CD14-positive monocyte (primary cell): Measurements from ENCODE around the gene CHD3. TPM values are rescaled to one million over a fixed set of nuclear protein-coding genes. Genes with fewer than 3 reads are reported as not detected.

ENCODE experiments used
- DNase-seq, 3 donors: peaks; one replicate each; pipeline ENCODE4 v3.0.0-alpha.2; 2011 to 2022
- H2AFZ ChIP-seq: 2 replicates; pipeline ENCODE4 v1.6.0; 2012; ENCODE audit warnings: mild to moderate bottlenecking, low read depth, low read length, inconsistent platforms; ENCODE audit not compliant: insufficient read depth, poor library complexity, severe bottlenecking
- H3K27ac ChIP-seq, 2 donors: 1 replicate in 1 of 2; 2 replicates in 1 of 2; pipeline ENCODE4 v1.5.1; 2012 to 2013; ENCODE audit warnings: low read length in 2 of 2, control low read depth in 1 of 2, inconsistent platforms in 1 of 2, low read depth in 1 of 2, mild to moderate bottlenecking in 1 of 2
- H3K27me3 ChIP-seq, 2 donors: one replicate each; pipeline versions ENCODE4 v1.6.0 to v1.6.1; 2011 to 2013; ENCODE audit warnings: low read length in 2 of 2; ENCODE audit not compliant: control insufficient read depth in 2 of 2, insufficient read depth in 2 of 2
- H3K36me3 ChIP-seq, 2 donors: replicated peaks in 1 of 2; 1 replicate in 1 of 2; 2 replicates in 1 of 2; pipeline versions ENCODE4 v1.5.1 to v1.6.1; 2012 to 2013; ENCODE audit warnings: low read length in 2 of 2, control low read depth in 1 of 2, inconsistent platforms in 1 of 2, mild to moderate bottlenecking in 1 of 2; ENCODE audit not compliant: insufficient read depth in 2 of 2, control insufficient read depth in 1 of 2
- H3K4me1 ChIP-seq, 2 donors: 1 replicate in 1 of 2; 2 replicates in 1 of 2; pipeline versions ENCODE4 v1.5.1 to v1.6.1; 2012 to 2013; ENCODE audit warnings: low read length in 2 of 2, control low read depth in 1 of 2, inconsistent platforms in 1 of 2, mild to moderate bottlenecking in 1 of 2, moderate library complexity in 1 of 2; ENCODE audit not compliant: insufficient read depth in 2 of 2, control insufficient read depth in 1 of 2
- H3K4me2 ChIP-seq: replicated peaks from 2 replicates; pipeline ENCODE3; 2012; ENCODE audit warnings: low read length, moderate library complexity, mild to moderate bottlenecking; ENCODE audit not compliant: poor library complexity, severe bottlenecking; ENCODE audit errors: extremely low read depth
- H3K4me3 ChIP-seq, 3 experiments: fragments of 200-600 bp in 1 of 3; sonication (generic) in 1 of 3; replicated peaks in 1 of 3; 1 replicate in 2 of 3; 2 replicates in 1 of 3; pipeline ENCODE4 v1.5.1; 2011 to 2013; ENCODE audit warnings: low read length in 3 of 3, mild to moderate bottlenecking in 3 of 3, control low read depth in 2 of 3, low read depth in 2 of 3, inconsistent platforms in 1 of 3, moderate library complexity in 1 of 3
- H3K79me2 ChIP-seq: 2 replicates; pipeline ENCODE4 v1.6.0; 2012; ENCODE audit warnings: mild to moderate bottlenecking, control low read depth, inconsistent platforms, low read length, moderate library complexity; ENCODE audit not compliant: insufficient read depth
- H3K9ac ChIP-seq: 2 replicates; pipeline ENCODE4 v1.6.0; 2017; ENCODE audit warnings: low read length, mild to moderate bottlenecking; ENCODE audit not compliant: insufficient read depth, poor library complexity, severe bottlenecking
- H3K9me3 ChIP-seq, 2 donors: replicated peaks in 1 of 2; 1 replicate in 1 of 2; 2 replicates in 1 of 2; pipeline versions ENCODE4 v1.5.1 to v1.6.1; 2012 to 2013; ENCODE audit warnings: low read length in 2 of 2, control low read depth in 1 of 2; ENCODE audit not compliant: control insufficient read depth in 1 of 2, insufficient read depth in 1 of 2
- H4K20me1 ChIP-seq: 2 replicates; pipeline ENCODE4 v1.6.0; 2012; ENCODE audit warnings: mild to moderate bottlenecking, low read length, control low read depth, moderate library complexity; ENCODE audit not compliant: insufficient read depth
- H3K27ac Mint-ChIP-seq, 7 donors: one replicate each; pipeline ENCODE4 v1.8.0; 2020; ENCODE audit warnings: mild to moderate bottlenecking in 7 of 7, mixed read lengths in 7 of 7, moderate library complexity in 6 of 7, inconsistent platforms in 2 of 7
- H3K27me3 Mint-ChIP-seq, 3 donors: one replicate each; pipeline ENCODE4 v1.8.0; 2021 to 2022; ENCODE audit warnings: low read depth in 3 of 3, mild to moderate bottlenecking in 3 of 3, mixed read lengths in 3 of 3, moderate library complexity in 3 of 3, inconsistent platforms in 1 of 3
- H3K36me3 Mint-ChIP-seq, 2 donors: one replicate each; pipeline ENCODE4 v1.8.0; 2020; ENCODE audit warnings: mixed read lengths in 2 of 2, inconsistent platforms in 1 of 2, mild to moderate bottlenecking in 1 of 2
- H3K4me1 Mint-ChIP-seq: one replicate; pipeline ENCODE4 v1.8.0; 2020; ENCODE audit warnings: mild to moderate bottlenecking, mixed read lengths
- H3K4me3 Mint-ChIP-seq, 2 donors: one replicate each; pipeline ENCODE4 v1.8.0; 2020; ENCODE audit warnings: mild to moderate bottlenecking in 2 of 2, mixed read lengths in 2 of 2, moderate library complexity in 1 of 2
- H3K9me3 Mint-ChIP-seq, 7 donors: one replicate each; pipeline ENCODE4 v1.8.0; 2020 to 2022; ENCODE audit warnings: mixed read lengths in 7 of 7, mild to moderate bottlenecking in 6 of 7, moderate library complexity in 6 of 7, inconsistent platforms in 2 of 7
- WGBS: methylation state at CpG from one replicate; pipeline ENCODE4 v1.1.5; 2013; ENCODE audit warnings: missing lambda C conversion rate; ENCODE audit not compliant: insufficient coverage; 5-methylcytosine and 5-hydroxymethylcytosine counted together
- intact Hi-C, 2 donors: fragments of 100-400 bp; cut with micrococcal nuclease; formaldehyde crosslinking; loops; one replicate each; pipeline versions ENCODE4 v1.15.0 to v1.15.1; 2023
- polyA plus RNA-seq, 3 donors: library from polyadenylated mRNA; depleted of rRNA in 1 of 3; unstranded in 2 of 3; stranded (reverse) in 1 of 3; fragments of 300-500 nt in 2 of 3; fragments of >200 nt in 1 of 3; fragmentation: Illumina TruSeq in 2 of 3; gene quantifications; 1 replicate in 2 of 3; 2 replicates in 1 of 3; pipeline ENCODE4 v1.2.3, GENCODE V29; 2012 to 2021
- TF ChIP-seq, protein P1 (sequence below): fragments of 200-600 bp; IDR thresholded peaks from one replicate; pipeline ENCODE4 v1.8.0; 2022; ENCODE audit warnings: antibody characterized with exemption, mild to moderate bottlenecking

CHD3 gene
- polyA plus RNA-seq, 3 donors, result 0.55 to 67.9 (median 0.91) TPM

DNA sequence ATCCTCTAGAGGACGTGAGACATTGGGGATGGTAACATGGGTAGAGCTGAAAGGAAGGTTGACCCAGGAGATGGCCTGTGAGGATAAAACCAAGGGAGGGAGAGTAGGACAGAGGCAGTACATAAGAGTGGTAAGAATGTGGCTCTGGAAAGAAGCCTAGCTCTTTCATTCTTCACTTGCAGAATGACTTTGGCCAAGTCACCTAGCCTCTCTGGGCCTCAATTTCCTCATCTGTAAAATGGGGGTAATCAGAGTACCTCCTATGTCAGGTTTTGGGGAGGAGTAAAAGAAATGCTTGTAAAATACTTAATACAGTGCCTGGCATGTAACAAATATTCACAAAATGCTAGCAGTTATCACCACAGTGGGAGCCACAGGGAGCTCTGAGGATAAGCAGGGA is 47.7 kb upstream of the CHD3 start:
- peaks cover 0 to 14% (median 6%) of the 10 kb centered on the region in 3 donors for H3K27me3 Mint-ChIP-seq

DNA sequence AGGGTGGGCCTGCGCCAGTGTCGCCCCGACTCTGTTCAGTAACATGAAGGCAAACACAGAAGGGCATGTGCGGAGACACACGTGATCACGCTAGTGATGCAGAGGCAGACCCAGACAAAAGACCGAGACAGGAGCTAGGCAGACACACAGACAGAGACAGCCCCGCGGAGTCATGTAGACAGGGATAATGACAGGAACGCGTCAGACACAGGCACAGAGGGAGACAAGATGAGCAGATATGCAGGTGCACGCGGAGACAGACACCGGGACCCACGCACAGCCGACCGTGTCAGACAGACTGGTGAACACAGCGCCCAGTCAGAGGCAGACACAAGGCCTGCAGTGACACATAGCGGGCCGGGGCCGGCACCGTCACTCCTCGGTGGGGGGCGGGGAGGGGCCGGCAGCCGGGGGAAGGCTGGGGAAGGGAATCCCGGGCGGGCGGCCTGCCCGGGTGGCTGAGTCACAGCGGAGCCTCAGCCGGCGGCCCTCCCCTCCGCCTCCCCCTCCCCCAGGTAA is 47.1 kb upstream of the CHD3 start:
- no peak overlapping the region for H2AFZ ChIP-seq
- intact Hi-C loops, result loop anchor here (5.0 kb wide), 5 partner anchors 91 to 359 kb away; partner anchors contain the start of genes CD68 (in 2 of the 2), CNTROB (in 1 of the 2), POLR2A (in 1 of the 2) and SLC35G6 (in 1 of the 2)
- no peaks in the 10 kb centered on the region for H3K27me3 ChIP-seq
- Mint-ChIP-seq H3K9me3 (peaks cover 0 to 5% (median 0%) of the 10 kb centered on the region in 7 donors), H3K27ac (peak overlapping the region; percentile 97 to 100 (median 100)), H3K4me1 (peaks cover 52% of the 10 kb centered on the region), H3K27me3 (peaks cover 0 to 14% (median 6%) of the 10 kb centered on the region in 3 donors), H3K4me3 (peak overlapping the region; percentile 98 to 99), H3K36me3 (peaks cover 27 to 42% of the 10 kb centered on the region in 2 donors)
- H3K4me1 ChIP-seq, result peaks cover 59 to 60% of the 10 kb centered on the region in 2 donors
- H3K4me3 ChIP-seq, result peak overlapping the region; percentile 79 to 92 (median 81)
- peaks cover 13 to 16% of the 10 kb centered on the region in 2 donors for H3K36me3 ChIP-seq
- peak overlapping the region; percentile 100 for H3K9ac ChIP-seq
- peak overlapping the region; percentile 78 for H3K4me2 ChIP-seq
- peak; percentile 95 to 97 (median 96) for DNase-seq
- peak overlapping the region; percentile 98 to 100 for H3K27ac ChIP-seq
- WGBS, result 8% methylated on average over 27 of the region's 34 CpGs
- H4K20me1 ChIP-seq, result peaks cover 28% of the 10 kb centered on the region
- TF ChIP-seq, protein P1, sequence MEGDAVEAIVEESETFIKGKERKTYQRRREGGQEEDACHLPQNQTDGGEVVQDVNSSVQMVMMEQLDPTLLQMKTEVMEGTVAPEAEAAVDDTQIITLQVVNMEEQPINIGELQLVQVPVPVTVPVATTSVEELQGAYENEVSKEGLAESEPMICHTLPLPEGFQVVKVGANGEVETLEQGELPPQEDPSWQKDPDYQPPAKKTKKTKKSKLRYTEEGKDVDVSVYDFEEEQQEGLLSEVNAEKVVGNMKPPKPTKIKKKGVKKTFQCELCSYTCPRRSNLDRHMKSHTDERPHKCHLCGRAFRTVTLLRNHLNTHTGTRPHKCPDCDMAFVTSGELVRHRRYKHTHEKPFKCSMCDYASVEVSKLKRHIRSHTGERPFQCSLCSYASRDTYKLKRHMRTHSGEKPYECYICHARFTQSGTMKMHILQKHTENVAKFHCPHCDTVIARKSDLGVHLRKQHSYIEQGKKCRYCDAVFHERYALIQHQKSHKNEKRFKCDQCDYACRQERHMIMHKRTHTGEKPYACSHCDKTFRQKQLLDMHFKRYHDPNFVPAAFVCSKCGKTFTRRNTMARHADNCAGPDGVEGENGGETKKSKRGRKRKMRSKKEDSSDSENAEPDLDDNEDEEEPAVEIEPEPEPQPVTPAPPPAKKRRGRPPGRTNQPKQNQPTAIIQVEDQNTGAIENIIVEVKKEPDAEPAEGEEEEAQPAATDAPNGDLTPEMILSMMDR, result peak; percentile 17
- no peaks in the 10 kb centered on the region for H3K9me3 ChIP-seq
- H3K79me2 ChIP-seq, result peaks cover 75% of the 10 kb centered on the region

More for the DNA sequence above, 47.7 kb upstream of the CHD3 start:
- Histone ChIP-seq H3K4me2 (peak overlapping the region; percentile 78), H4K20me1 (peaks cover 22% of the 10 kb centered on the region), H3K4me1 (peaks cover 64 to 66% of the 10 kb centered on the region in 2 donors), H3K36me3 (peaks cover 7 to 11% of the 10 kb centered on the region in 2 donors), H3K9me3 (no peaks in the 10 kb centered on the region), H3K4me3 (peak overlapping the region; percentile 79 to 92 (median 81)), H3K27ac (peak overlapping the region; percentile 98 to 100), H3K27me3 (no peaks in the 10 kb centered on the region), H3K79me2 (peaks cover 74% of the 10 kb centered on the region), H3K9ac (peak overlapping the region; percentile 100), H2AFZ (no peak overlapping the region)
- TF ChIP-seq, protein P1, result no peak
- H3K4me3 Mint-ChIP-seq, result peak overlapping the region; percentile 95 to 98
- H3K9me3 Mint-ChIP-seq, result peaks cover 0 to 5% (median 0%) of the 10 kb centered on the region in 7 donors
- DNase-seq, result no peak
- no CpG with 5 or more reads among the region's 1 CpG for WGBS
- peak overlapping the region; percentile 97 to 100 (median 100) for H3K27ac Mint-ChIP-seq
- intact Hi-C loops, result loop anchor here (5.0 kb wide), 5 partner anchors 91 to 359 kb away; partner anchors contain the start of genes CD68 (in 2 of the 2), CNTROB (in 1 of the 2), POLR2A (in 1 of the 2) and SLC35G6 (in 1 of the 2)
- H3K4me1 Mint-ChIP-seq, result peaks cover 54% of the 10 kb centered on the region
- H3K36me3 Mint-ChIP-seq, result peaks cover 22 to 36% of the 10 kb centered on the region in 2 donors
